H1 (cell line): Measurements from ENCODE around the gene LMOD2. TPM values are rescaled to one million over a fixed set of nuclear protein-coding genes. Genes with fewer than 3 reads are reported as not detected.

ENCODE experiments used
- CEBPB ChIP-seq: IDR thresholded peaks from 2 replicates; pipeline ENCODE4 v1.6.1; 2012; ENCODE audit warnings: low read depth, low read length
- CREB1 ChIP-seq: IDR thresholded peaks from 2 replicates; pipeline ENCODE4 v1.6.1; 2012; ENCODE audit warnings: inconsistent platforms
- CTCF ChIP-seq, 3 experiments: IDR thresholded peaks; 1 replicate in 2 of 3; 2 replicates in 1 of 3; pipeline versions ENCODE4 v1.5.1 to v1.6.1; 2011; ENCODE audit warnings: low read length in 3 of 3, mild to moderate bottlenecking in 3 of 3, inconsistent platforms in 2 of 3, low read depth in 1 of 3, moderate library complexity in 1 of 3; ENCODE audit not compliant: insufficient read depth in 1 of 3; ENCODE audit errors: control extremely low read depth in 1 of 3
- HDAC2 ChIP-seq, 2 experiments: fragments of 300-600 bp in 1 of 2; sonication (generic) in 1 of 2; IDR thresholded peaks; 2 replicates each; pipeline ENCODE4 v1.6.1; 2011 to 2012; ENCODE audit warnings: low read depth in 2 of 2, low read length in 2 of 2, mild to moderate bottlenecking in 2 of 2, moderate library complexity in 2 of 2, borderline replicate concordance in 1 of 2, inconsistent platforms in 1 of 2
- JUN ChIP-seq: IDR thresholded peaks from 2 replicates; pipeline ENCODE4 v1.6.1; 2011; ENCODE audit warnings: low read depth, mild to moderate bottlenecking, improper control_type of control experiment, low read length
- YY1 ChIP-seq: IDR thresholded peaks from 2 replicates; pipeline ENCODE4 v1.6.1; 2011; ENCODE audit warnings: low read depth, mild to moderate bottlenecking, low read length
- polyA plus RNA-seq, 7 experiments: library from polyadenylated mRNA; depleted of rRNA in 3 of 7; stranded (reverse) in 5 of 7; unstranded in 2 of 7; fragments of >200 nt in 5 of 7; fragments of 200-250 nt in 2 of 7; gene quantifications; 1 replicate in 5 of 7; 2 replicates in 1 of 7; 4 replicates in 1 of 7; pipeline versions ENCODE4 v1.2.1 to v1.2.3, GENCODE V29; 2011 to 2013; ENCODE audit warnings: missing spikeins in 2 of 7, mixed read lengths in 2 of 7
- total RNA-seq: library from RNA; stranded (reverse); fragmentation: NEBNext Ultra II Directional; extraction: Animal tissue kit (Norgen Biotek cat#: 25700); gene quantifications from 2 replicates; pipeline ENCODE4 v1.2.1, GENCODE V29; 2021

Gene LMOD2
- total and polyA plus RNA-seq, 2 of the 8 experiments (the other 6 are each of a cell fraction or from before 2014, with no cell fraction given), result 0.03 to 0.22 TPM

- TF ChIP-seq CTCF (IDR thresholded peaks at IDR 0.05; ENCODE audit: control extremely low read depth in 1 of 3, insufficient read depth in 1 of 3, low read depth in 1 of 3, low read length in 3 of 3), result no peak
- no peak for TF ChIP-seq HDAC2 (IDR thresholded peaks at IDR 0.05; ENCODE audit: borderline replicate concordance in 1 of 2, low read depth in 2 of 2, low read length in 2 of 2)
- TF ChIP-seq YY1, result no peak
- no peak for TF ChIP-seq CREB1
- no peak for TF ChIP-seq CEBPB
- TF ChIP-seq JUN, result no peak
Measured at GRCh38 chr7:123709525-123709924, 53.9 kb downstream of the LMOD2 start (continued).
